Measurements from ENCODE around the gene PACSIN2.

PACSIN2 gene

GRCh38 chr22:42880815-42881214 lies 134.1 kb downstream of the PACSIN2 start:
- no peak for DNase-seq (ENCODE audit: low read depth)

GRCh38 chr22:42879371-42880021 lies 135.5 kb downstream of the PACSIN2 start:
- DNase-seq (ENCODE audit: low read depth), result no peak

GRCh38 chr22:42878561-42879305 lies 136.2 kb downstream of the PACSIN2 start:
- DNase-seq (ENCODE audit: low read depth), result no peak

GRCh38 chr22:42877597-42878340 lies 137.2 kb downstream of the PACSIN2 start:
- DNase-seq (ENCODE audit: low read depth), result no peak

GRCh38 chr22:42877158-42877557 lies 137.8 kb downstream of the PACSIN2 start:
- no peak for DNase-seq (ENCODE audit: low read depth)

- DNase-seq (ENCODE audit: low read depth), result no peak
Measured at GRCh38 chr22:42876041-42876440, 138.9 kb downstream of the PACSIN2 start.

GRCh38 chr22:42874010-42874409 lies 140.9 kb downstream of the PACSIN2 start:
- DNase-seq (ENCODE audit: low read depth), result no peak

- DNase-seq (ENCODE audit: low read depth), result no peak
Measured at GRCh38 chr22:42873356-42873755, 141.6 kb downstream of the PACSIN2 start.

- DNase-seq (ENCODE audit: low read depth), result no peak
Measured at GRCh38 chr22:42872821-42873220, 142.1 kb downstream of the PACSIN2 start.

- no peak for DNase-seq (ENCODE audit: low read depth)
Measured at GRCh38 chr22:42871146-42872050, 143.6 kb downstream of the PACSIN2 start.

GRCh38 chr22:42869888-42870480 lies 145.0 kb downstream of the PACSIN2 start:
- no peak for DNase-seq (ENCODE audit: low read depth)

- DNase-seq (ENCODE audit: low read depth), result no peak
Measured at GRCh38 chr22:42869463-42869862, 145.5 kb downstream of the PACSIN2 start.

GRCh38 chr22:42868751-42869251 lies 146.1 kb downstream of the PACSIN2 start:
- no peak for DNase-seq (ENCODE audit: low read depth)

- no peak for DNase-seq (ENCODE audit: low read depth)
Measured at GRCh38 chr22:42866100-42866499, 148.8 kb downstream of the PACSIN2 start.

- DNase-seq (ENCODE audit: low read depth), result no peak
Measured at GRCh38 chr22:42865536-42865935, 149.4 kb downstream of the PACSIN2 start.

- peak; percentile 37 for DNase-seq (ENCODE audit: low read depth)
Measured at GRCh38 chr22:42863349-42863961, 151.5 kb downstream of the PACSIN2 start.

- no peak for DNase-seq (ENCODE audit: low read depth)
Measured at GRCh38 chr22:42862045-42862734, 152.8 kb downstream of the PACSIN2 start.

GRCh38 chr22:42860968-42861367 lies 154.0 kb downstream of the PACSIN2 start:
- DNase-seq (ENCODE audit: low read depth), result no peak

GRCh38 chr22:42857845-42858481 lies 157.0 kb downstream of the PACSIN2 start:
- no peak for DNase-seq (ENCODE audit: low read depth)
